ENCODE data around the gene BEND2.
"Not testable (repeated sequence)": the region's sequence is repeated elsewhere in the genome, so short reads cannot be mapped to it uniquely, and the experiment has no call there.

Gene BEND2

DNA sequence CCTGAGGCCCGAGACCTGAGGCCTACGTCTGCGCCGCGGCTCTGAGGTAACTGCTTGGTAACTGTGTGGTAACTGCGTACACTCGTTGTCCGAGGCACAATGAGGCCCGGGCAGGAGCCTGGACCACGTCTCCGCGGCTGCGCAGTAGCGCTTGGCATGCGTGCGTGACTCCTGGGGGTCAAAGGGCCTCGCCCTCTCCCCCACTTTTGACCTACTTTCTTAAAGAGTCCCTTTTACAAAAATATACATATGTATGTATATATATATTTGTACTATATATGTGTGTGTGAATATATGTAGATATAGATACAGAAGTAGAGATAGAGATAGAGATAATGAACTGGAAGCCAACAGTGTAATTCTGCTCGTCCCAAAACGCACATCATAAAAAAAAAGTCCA lies at the start of gene BEND2:
BEND2 (minus strand) TSS at position 101 of the 400 bp plus-strand sequence. CDS start 136 bp downstream, outside the sequence.
- DNase-seq = no peak

DNA sequence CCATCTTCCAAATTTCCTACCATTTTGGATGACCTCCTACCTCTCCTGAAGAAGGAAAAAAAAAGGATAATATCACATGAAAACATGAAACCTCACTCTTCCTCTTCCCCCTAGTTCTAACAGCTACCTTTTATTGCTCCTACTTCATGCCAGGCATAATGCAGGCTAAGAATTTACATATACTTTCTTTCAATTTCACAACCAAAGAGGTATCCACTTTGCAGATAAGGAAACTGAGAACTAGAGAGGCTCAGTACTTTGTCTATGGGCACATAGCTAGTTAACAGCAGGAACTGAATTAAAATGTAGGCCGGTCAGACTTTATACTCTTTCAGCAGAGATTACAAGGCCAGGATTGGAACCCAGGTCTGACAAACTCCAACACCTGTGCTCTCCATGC lies 34.4 kb upstream of the BEND2 start:
- DNase-seq = no peak

DNA sequence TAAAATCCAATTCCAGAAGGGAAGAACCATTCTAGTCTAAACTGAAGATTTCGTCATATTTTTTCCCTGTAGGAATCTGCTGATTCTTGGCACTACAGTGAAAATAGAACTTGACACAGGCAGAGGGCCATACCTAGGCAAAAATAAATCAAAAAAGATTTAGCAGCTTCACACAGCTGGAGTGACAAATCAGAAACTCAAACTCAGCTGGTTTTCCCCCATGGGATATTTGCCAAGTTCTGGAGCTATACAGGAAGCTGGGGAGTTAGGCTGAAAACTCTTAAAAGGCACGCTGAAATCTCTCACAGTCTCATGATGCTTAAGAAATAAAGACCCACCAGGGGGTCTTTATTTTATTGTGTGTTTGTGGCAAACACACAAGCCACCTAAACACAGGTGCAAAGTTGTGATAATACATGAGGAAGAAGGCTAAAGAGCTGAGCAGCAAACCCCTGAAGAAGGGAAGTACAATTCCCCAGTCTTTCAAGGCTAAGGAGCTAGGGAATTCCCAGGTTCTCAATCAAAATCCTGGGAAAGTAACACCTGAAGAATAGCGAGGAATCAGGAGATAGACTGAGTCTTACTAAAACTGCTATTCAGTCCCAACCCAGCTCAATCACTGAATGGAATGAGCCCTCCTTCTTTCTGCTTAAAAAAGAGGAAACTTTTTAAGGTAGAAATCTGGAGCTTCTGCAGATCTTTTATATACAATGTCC lies 32.1 kb upstream of the BEND2 start:
- DNase-seq = no peak

DNA sequence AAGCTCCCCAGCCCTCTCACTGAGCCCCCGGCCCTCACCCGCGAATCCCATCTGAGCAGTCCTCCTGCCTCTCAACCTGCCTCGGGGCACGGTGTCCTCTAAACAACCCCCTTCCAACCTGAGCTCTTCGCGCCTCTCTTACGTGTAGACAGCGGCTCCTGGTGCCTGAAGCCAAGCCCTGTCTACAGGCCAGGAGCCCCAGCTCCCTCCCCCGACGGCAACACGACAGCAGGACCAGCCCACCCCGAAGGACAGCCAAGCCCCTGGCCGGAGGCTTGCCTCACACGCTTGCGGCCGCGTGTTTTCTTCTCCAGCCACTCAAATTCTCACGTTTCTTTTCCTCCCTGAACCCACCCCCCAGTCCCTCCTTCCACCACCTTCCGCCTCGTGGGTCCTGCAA lies 9.0 kb upstream of the BEND2 start:
- not testable (repeated sequence) for DNase-seq

DNA sequence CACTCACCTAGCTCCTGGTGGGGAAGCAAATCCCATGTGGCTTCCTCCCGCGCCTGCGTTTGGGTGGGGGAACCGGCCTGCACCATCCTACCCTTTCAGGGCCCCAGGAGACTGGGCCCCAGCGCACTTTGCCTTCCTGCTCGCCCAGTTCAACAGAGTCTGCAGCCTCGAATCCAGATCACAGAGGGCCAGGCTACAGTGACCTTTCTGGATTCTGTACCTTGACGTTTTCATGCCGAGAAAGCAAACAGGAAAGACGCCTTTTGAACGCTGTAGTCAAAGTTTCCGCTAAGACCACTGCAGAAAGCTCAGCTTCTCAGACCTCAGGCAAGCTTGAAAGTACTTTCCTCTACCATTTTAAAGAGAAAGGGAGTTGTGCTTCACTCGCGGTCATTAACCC lies 7.4 kb upstream of the BEND2 start:
- no peak for DNase-seq

DNA sequence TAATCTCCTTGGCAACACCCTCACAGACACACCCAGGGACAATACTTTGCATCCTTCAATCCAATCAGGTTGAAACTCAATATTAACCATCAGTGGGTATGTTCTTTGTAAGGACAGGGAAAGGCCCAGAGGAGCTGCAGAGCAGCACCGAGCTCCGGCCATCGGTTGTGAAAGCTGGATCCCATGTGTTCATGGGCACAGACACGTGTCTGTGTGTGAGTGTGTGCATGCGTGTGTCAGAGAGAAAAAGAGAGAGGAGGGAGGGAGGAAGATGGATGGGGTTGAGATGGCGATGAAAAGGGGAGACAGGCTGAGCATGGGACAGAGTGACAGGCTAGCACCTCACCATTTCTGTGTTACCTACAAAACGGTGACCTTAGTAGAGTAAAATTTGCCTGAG lies 6.8 kb upstream of the BEND2 start:
- no peak for DNase-seq

DNA sequence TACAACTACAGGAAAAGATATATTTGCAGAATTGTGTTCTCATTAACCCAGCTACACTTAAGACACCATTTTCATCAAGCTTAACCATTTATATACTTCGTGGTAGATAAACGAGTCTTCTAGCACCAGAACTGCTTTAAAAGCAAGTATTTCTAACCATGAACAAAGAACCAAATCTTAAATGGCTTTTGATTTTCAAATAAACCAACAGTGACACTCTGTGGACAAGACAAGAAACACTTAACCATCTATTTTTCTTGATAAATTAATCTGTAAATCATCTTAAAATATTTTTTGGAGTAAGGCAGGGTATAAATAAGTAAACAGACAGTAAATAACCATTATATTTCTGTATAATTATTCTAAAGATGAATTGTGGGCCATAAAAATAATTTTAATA lies 10.2 kb downstream of the BEND2 start:
- no peak for DNase-seq

DNA sequence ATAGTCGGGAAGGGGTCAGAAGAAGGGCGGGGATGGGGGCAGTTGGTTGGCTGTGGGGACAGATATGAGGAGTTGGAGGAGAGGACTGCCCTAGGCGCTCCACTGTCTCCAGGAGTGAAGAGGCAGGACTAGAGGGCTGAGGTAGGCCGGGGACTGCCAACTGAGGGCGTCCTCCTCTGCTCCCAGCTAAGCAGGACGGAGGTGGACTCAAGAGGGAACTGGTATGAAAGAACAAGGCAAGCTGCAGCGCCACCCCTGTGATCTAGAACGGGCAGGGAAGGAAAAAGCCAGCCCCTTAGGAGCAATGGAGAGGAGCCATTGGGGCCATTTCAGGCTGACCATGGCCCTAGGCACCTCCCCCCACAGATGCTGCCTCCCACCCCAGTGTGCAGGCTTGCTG lies 14.0 kb downstream of the BEND2 start:
- DNase-seq = no peak

DNA sequence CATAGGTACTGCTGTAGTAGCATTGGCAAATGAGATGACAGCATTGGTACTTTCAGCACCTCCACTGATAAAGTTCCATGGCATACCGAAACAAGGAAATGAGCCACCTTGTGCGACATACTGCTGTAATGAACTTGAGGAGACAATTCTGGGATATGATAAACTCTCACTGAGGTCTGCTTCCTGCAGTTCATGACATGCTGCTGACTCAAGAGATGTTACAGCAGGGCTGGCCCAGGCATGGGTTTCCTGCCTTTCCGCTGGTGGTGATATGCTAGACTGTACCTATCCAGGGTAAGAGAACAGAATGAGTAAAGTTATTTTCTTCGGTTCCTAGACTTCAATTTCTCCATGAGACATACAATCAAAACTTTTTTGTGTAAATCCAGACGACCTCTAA lies 17.1 kb downstream of the BEND2 start:
- no peak for DNase-seq

DNA sequence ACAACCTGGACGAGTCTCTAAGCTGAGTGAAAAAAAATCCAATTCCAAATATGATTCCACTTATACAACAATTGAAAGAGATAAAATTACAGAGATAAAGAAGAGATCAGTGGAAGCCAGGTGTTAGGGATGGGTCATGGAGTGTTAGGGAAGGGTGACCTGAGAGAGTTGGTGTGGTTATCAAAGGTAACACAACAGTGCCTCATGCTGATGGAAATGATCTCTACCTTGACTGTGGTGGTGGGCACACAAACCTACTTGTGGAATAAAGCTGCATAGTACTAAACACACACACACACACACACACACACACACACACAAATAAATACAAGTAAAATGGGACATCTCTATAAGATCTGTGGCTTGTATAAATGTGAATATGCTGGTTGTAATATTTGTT lies 26.0 kb downstream of the BEND2 start:
- DNase-seq = no peak

DNA sequence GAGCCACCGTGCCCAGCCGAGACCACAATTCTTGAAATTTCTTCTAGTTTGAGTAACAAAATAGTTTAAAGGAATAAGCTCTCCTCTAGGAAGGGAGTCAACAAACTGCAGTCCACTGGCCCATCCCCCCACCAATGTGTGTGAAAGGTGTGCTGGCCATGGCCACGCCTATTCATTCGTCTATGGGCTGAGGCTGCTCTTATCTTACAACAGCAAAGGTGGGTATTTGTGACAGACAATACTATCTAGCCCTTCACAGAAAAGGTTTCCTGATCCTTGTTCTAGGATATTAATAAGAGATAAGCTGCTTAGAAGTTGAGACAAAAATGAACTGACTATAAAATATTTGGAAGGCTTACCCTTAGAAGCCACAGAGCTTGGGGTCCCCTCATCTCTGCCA lies 41.2 kb downstream of the BEND2 start:
- no peak for DNase-seq

DNA sequence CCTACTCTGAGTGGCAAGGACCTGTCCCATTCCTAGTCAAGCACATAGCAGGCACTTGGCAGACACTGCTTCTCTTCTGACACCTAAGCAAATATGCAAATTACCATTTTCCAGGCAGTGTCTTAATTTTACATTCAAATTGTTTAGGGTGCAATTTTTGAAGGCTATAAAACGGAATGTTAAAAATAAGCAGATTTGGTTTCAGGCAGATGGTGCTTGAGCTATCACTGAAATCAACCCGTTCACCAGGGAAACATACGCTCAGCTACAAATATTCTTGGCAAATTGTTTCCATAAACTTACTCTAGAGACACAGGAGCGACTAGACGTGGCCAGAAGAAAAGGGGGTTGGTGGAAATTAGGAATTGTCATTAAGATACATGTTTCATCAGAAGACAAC lies 45.7 kb downstream of the BEND2 start:
- no peak for DNase-seq

DNA sequence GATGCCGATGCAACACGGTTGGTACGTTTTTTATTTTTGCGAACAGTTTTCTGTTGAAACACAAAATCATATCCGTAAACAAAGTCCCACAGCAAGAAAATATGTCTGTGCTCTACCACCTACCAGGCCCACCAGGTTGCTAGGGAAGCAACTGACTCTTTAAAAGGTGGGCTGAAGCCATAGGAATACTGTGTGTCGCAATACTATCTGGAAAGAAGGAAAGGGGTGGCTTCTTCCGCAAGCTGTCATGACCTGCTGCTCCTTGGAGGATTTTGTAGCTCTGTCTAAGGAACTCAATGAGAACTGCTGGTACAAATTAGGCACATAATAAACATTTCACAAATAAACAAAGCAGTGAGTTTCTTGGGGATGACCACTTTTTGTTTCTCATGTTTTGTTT lies 46.5 kb downstream of the BEND2 start:
- no peak for DNase-seq

DNA sequence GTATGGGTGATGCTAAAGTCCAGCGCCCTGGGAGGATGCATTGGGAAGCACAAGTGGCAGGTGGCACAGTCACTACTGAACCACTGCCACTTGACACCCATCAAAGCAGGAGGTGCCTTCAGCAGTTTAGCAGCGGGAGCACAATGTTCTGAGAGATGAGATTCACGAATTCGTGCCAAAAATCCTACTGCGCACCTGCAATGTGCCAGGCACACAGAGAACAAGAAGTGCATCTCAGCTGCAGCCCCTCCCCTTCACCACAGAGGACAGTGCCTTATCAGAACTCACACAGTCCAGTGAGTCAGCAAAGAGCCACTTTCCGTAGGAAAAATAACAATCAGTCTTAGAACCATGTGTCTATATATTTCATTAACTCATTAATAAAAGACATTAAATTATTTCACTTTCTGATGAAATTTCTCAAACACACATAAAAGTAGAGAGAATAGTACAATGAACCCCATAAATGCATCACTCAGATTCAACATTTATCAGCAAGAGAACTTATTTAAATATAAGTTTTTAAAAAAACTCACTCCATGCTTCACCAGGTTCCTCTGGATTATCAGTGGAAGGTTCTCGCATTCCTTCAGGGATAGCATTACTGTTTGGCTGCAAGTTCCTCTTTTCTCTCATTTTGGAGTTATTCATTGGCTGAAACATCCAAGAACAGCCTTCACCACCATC lies 47.0 kb downstream of the BEND2 start:
- DNase-seq = no peak

DNA sequence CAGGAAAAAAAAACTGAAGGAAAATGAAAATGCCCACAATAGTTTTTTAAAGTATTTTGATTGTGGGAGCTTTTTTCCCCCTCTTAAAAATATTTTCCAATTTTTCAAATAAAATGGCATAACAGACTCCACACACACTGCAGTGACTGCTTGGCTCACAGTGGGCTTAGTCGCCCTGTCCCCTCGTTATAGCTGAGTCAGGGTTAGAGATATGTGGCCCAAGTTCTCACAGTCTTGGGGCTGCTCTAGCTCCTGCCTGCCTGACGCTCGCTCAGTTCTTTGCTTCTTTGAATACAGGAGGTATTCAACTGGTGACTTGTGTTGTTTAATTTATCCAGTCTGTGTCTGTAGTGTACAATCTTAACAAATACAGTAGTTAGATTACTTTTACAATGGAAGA lies 47.7 kb downstream of the BEND2 start:
- DNase-seq = no peak

DNA sequence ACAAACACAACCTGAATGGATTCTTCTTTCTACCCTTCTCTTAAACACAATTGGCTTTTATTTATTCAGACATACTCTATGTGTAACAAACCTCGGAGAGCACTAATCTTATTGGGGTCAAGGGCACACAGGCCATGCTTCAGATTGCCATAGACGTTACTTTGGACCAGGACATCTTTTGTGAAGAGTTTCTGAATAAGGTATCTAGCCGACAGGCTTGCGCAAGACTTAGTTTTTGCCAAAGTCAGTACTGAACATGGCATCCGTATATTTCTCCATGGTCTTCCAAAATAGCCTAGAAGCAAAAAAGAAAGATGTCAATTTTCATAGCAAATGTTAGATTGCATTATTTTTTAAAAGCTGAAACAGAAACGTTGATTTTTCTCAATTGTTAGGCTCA lies 49.8 kb downstream of the BEND2 start:
- no peak for DNase-seq

DNA sequence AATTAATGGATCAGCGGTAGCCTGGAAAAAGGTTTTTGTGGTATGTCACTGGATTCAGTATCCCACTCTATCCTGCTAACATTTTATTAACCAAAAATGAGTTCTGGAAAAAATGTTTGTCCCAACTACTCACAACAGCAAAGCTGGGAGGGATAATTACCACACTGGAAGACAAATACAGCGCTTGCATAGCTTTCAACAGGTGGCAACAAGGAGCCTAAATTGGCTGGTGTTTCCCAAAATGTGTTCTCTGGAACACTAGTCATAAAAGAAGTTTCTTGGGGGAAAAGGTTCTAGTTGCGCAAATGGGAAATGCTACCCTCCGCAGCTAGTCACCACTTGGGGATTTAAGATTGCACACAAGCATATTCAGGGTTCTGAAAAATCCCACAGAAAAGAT lies 54.6 kb downstream of the BEND2 start:
- DNase-seq = no peak

DNA sequence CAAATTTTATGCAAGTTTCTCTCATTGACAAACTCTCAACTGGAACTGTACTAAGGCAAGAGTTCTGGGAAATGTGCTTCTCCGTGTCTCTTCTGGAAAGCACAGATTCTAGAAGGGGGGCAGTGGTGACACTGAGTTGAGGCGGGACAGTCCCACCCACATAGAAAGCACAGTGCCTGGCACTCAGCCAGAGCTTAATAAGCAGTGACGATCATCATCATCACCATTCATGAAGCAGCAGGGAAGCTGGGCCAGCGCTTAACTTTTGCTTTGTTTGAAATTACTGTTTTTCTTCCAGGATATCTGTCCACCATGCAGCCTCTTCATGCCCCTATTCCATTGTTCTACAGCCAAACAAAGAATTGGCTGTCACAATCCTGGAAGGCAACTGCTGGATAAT lies 60.3 kb downstream of the BEND2 start:
- DNase-seq = no peak

DNA sequence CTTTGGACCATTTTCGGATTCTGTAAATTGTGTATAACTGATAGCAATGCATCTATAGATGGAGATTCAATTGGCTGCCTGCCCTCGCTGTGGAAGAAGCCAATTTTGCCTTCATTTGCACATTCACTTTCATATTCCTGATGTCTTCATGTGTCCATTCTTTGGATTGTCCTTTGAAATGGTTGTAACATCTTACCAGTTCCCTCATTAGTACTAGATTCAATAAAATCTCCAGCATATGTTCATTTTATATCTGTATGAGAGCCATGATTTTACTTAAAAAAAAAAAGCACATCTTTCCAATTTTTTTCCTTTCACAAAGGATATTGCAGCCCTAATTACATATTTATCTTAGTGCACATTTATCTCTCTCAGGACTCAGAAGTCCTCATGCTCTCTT lies 61.7 kb downstream of the BEND2 start:
- no peak for DNase-seq

DNA sequence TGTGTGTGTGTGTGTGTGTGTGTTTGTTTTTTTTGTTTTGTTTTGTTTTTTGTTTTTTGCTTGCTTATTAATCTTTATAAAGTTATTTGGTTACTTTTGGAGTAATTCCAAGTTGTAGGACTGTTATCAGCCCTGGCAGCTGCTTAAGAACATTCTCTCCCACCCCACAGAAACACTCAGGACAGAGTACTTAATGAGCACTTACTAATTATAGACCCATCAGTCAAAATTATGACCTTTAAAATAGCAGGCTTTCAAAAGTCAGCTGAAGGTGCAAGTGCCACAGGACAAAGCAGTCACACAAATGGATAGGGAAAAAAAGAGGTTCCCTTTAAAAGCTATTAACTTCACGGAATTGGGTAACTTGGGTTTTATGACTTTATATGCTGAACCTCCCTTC lies 69.0 kb downstream of the BEND2 start:
- DNase-seq = no peak

DNA sequence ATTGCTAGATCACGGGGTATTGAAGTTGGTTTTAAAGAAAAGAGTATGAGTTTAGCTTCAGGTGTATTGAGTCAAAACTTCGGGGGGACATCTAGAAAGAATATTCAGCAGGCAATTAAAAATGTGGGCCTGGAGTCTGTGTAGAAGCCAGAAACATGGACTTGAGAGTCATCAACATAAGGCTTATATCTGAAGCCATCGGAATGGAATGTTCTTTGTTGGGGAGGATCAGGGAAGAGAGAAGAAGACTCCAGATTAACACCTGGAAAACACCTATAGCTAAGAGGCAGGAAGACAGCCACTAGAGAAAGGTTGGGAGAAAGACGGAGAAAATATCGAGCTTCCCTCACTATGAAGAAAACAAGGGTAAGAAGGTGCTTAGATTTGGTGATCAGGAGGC lies 69.5 kb downstream of the BEND2 start:
- DNase-seq = no peak

DNA sequence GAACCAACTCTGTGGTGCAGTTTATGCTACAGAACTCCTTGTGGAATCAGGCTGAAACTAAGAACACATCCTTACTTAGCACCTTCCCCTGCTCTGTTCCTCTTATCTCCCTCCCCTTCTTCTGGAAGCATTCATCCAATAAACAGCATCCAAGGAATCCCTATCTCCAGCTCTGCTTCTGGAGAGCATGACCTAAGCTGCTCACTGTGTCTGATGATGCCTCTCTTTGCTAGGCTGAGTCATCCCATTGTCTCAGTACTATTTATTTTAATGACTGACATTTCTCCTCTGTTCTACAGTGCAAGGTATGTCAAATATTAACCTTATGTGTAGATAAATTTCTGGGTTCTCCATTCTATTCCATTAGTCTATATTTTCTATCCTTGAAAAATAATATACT lies 71.2 kb downstream of the BEND2 start:
- DNase-seq = no peak

DNA sequence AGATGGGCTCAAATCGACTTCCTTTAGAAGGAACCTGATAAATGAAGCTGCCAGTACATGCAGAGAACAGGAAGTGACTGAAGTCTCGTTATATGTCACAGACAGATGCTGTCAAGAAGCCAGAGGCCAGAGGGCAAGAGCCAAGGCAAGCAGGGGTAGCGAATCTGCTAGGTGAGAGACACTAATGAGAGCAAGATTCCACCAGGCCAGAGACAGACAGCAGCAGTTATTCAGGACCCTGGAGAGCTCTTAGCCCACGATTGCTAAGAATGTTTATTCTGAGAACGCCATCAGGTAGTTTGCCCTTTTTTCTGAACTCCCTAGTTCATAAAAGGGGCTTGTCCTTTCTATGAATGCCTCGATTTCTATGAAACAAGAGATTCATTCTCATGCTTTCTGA lies 73.7 kb downstream of the BEND2 start:
- DNase-seq = no peak

DNA sequence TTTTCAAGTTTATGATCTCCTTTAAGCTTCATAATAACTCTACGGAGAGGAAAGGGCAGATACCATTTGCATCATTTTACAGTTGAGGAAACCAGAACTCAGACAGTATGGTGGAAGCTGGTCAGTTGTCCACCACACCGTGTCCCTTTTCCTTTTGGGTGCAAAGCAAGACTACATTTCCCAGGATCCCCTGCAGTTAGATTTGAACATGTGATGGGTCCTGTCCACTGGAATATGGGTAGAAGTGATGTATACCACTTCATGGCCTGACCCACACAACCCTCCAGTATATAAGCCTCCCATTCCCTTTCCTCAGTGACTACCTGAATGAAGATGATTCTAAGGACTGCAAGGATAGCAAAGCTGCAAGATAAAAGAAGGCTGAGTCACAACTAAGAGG lies 74.7 kb downstream of the BEND2 start:
- DNase-seq = no peak

DNA sequence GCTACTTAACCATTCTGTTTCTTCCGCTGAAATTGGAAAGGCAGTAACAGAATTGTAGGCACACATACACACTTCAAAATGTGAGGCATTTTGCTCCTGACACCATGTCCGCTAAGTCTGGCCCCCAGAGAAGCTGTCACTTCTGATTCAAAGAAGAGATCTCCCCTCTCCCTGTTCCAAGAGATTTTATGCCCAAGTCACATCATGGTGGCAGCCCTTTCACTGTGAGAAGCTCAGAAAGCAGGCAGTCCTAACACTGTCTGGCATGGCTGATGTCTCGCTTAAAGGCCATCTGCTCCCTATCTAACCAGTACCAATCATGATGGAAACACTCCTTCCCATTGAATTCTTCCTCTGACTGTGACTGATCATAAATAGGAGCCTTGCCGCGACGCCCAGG lies 83.9 kb downstream of the BEND2 start:
- DNase-seq = no peak

All from CD4-positive, alpha-beta T cell treated with Interleukin-17A for 4 hours (primary cell).